ENCODE results near the gene SEZ6L. TPM values are rescaled to one million over a fixed set of nuclear protein-coding genes. Genes with fewer than 3 reads are reported as not detected.

SEZ6L gene
- total RNA-seq, 1 donor from 2014 or later: 0.18 TPM

DNA sequence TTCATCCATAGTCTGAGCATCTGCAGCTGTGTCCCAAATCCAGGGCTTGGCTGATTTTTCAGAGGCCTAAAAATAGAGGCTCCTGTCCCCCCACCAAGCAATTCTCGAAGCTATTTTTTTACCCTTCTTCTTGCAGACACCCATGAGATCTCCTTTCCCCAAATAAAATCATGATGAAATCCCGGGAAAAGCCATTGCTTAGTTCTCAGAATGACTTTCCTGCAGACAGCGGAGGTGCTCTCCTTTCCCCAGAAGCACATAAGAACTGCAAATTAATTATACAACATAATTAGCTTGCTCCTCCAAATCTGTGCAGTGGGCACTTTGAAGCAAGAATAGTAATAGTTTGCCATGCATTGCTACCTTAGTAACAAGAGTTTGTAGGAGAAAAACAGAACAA is 176.2 kb downstream of the SEZ6L start:
- H3K4me3 Mint-ChIP-seq: no peak overlapping the region
- H3K4me1 Mint-ChIP-seq: peaks cover 6% of the 10 kb centered on the region
- H3K36me3 Mint-ChIP-seq: no peaks in the 10 kb centered on the region
- no peak for TF ChIP-seq CTCF (IDR thresholded peaks at IDR 0.05; ENCODE audit: unreplicated experiment)
- H3K27ac Mint-ChIP-seq: no peak overlapping the region
- peaks cover 4% of the 10 kb centered on the region for H3K9me3 Mint-ChIP-seq
- peaks cover 36% of the 10 kb centered on the region for H3K27me3 Mint-ChIP-seq (ENCODE audit: low read depth)
- no peak for DNase-seq (ENCODE audit: low spot score in 2 of 2, unreplicated experiment in 2 of 2)

DNA sequence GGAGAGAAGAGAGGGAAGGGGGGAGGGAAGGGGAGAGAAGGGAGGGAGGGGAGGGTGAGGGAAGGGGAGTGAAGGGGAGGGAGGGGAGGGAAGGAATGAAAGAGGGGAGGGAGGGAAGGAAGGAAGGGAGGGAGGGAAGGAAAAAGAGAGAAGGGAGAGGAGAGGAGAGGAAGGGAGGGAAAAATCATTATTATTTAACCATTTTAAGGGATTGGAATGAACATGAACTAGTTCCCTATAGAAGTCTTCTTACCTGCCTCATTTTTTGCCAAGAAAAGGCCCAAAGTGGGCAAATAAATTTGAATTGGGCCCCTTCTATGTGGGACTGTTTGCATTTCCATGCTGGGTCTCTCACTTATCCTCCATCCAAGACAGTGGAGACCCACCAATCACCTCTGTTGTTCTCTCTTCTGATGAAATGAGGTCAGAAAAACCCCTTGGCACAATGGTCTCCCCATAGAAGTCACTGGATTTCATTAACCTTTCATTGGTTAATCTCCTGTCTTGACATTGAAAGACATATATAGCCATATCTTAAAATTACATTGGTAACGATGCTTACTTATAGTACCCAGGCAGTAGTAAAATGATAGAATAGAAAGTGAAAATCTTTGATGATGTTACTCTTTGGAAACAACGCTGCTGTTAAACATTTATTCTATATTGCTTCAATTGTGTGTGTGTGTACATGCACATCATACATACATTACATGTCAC is 179.7 kb downstream of the SEZ6L start:
- H3K27ac Mint-ChIP-seq: no peak overlapping the region
- H3K36me3 Mint-ChIP-seq: no peaks in the 10 kb centered on the region
- H3K4me3 Mint-ChIP-seq: no peak overlapping the region
- peaks cover 33% of the 10 kb centered on the region for H3K27me3 Mint-ChIP-seq (ENCODE audit: low read depth)
- H3K4me1 Mint-ChIP-seq: no peaks in the 10 kb centered on the region
- no peak for DNase-seq (ENCODE audit: low spot score in 2 of 2, unreplicated experiment in 2 of 2)
- TF ChIP-seq CTCF (IDR thresholded peaks at IDR 0.05; ENCODE audit: unreplicated experiment): no peak
- peaks cover 4% of the 10 kb centered on the region for H3K9me3 Mint-ChIP-seq

DNA sequence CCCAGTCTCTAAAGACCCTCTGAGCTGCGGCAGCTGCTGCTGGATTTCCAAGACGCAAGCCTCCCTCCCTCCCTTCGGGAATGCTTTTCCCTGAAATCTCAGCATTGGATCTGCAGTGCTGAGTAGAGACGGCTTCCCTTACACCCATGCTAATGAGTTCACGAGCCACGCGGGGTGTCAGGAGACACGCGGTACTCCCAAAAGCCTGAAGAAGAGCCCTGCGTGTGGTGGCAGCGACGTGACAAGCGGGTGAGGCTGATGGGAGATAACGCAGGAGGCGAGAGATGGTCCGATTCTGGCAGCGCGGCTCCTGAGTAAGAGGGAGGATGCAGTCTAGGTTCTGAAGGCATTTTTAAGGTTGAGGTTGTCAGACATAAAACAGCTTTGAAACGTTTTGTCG is 185.4 kb downstream of the SEZ6L start:
- Mint-ChIP-seq H3K9me3 (no peaks in the 10 kb centered on the region), H3K27me3 (ENCODE audit: low read depth) (peaks cover 23% of the 10 kb centered on the region), H3K36me3 (no peaks in the 10 kb centered on the region), H3K4me1 (no peaks in the 10 kb centered on the region), H3K27ac (no peak overlapping the region), H3K4me3 (no peak overlapping the region)
- TF ChIP-seq CTCF (IDR thresholded peaks at IDR 0.05; ENCODE audit: unreplicated experiment): no peak
- DNase-seq (ENCODE audit: low spot score in 2 of 2, unreplicated experiment in 2 of 2): no peak

GRCh38 chr22:26357281-26357680 is 188.0 kb downstream of the SEZ6L start:
- Mint-ChIP-seq H3K4me1 (peaks cover 8% of the 10 kb centered on the region), H3K27me3 (ENCODE audit: low read depth) (peaks cover 27% of the 10 kb centered on the region), H3K9me3 (no peaks in the 10 kb centered on the region), H3K36me3 (no peaks in the 10 kb centered on the region), H3K4me3 (no peak overlapping the region), H3K27ac (no peak overlapping the region)
- no peak for DNase-seq (ENCODE audit: low spot score in 2 of 2, unreplicated experiment in 2 of 2)
- no peak for TF ChIP-seq CTCF (IDR thresholded peaks at IDR 0.05; ENCODE audit: unreplicated experiment)

GRCh38 chr22:26357813-26358212 is 188.6 kb downstream of the SEZ6L start:
- no peaks in the 10 kb centered on the region for H3K9me3 Mint-ChIP-seq
- DNase-seq (ENCODE audit: low spot score in 2 of 2, unreplicated experiment in 2 of 2): no peak
- H3K27ac Mint-ChIP-seq: no peak overlapping the region
- peaks cover 30% of the 10 kb centered on the region for H3K27me3 Mint-ChIP-seq (ENCODE audit: low read depth)
- TF ChIP-seq CTCF (IDR thresholded peaks at IDR 0.05; ENCODE audit: unreplicated experiment): no peak
- H3K36me3 Mint-ChIP-seq: no peaks in the 10 kb centered on the region
- peaks cover 8% of the 10 kb centered on the region for H3K4me1 Mint-ChIP-seq
- no peak overlapping the region for H3K4me3 Mint-ChIP-seq
